ENCODE measurements around the gene MDM1. TPM values are rescaled to one million over a fixed set of nuclear protein-coding genes. Genes with fewer than 3 reads are reported as not detected.

Gene MDM1
- polyA plus RNA-seq, 1 donor: 46.2 TPM

Other genes with a start within 250 kb of the MDM1 start
- not detected for gene IFNG, start 172.6 kb downstream of the MDM1 start, polyA plus RNA-seq (ENCODE audit: insufficient read length)
- not detected for gene IL26, start 106.6 kb downstream of the MDM1 start, polyA plus RNA-seq (ENCODE audit: insufficient read length)
- gene IL22, start 78.8 kb downstream of the MDM1 start, polyA plus RNA-seq (ENCODE audit: insufficient read length): not detected